ENCODE data around the gene LHB.
A peak's percentile ranks its signal among the peaks of the same experiment; 100 is the strongest.

LHB gene

GRCh38 chr19:49017041-49017665, at the start of gene LHB:
Gene LHB, minus strand, starts transcription at chr19:49017091. Its CDS starts 10 bp downstream, at chr19:49017081.
- Histone ChIP-seq H3K4me2 (peak within 1 kb of the TSS; percentile 78 to 97 (median 90)), H3K4me3 (peak within 1 kb of the TSS; percentile 41 to 66 (median 51)), H3K36me3 (peaks cover 33 to 50% (median 43%) of the 10 kb centered on the region in 11 experiments), H3K27me3 (peaks cover 29 to 42% (median 39%) of the 10 kb centered on the region in 11 experiments), H3K4me1 (peaks cover 35 to 51% (median 47%) of the 10 kb centered on the region in 10 experiments), H3K27ac (no peak within 1 kb of the TSS), H3K9me3 (replicated peaks in 1 of 11) (no peaks in the 10 kb centered on the region), H3K9ac (peak within 1 kb of the TSS in 10 of 11 experiments; percentile 8 to 68 (median 54); a peak in 15 of 22 replicates), H4K20me1 (peaks cover 0 to 64% (median 47%) of the 10 kb centered on the region in 11 experiments; a peak in 16 of 22 replicates)
- TF ChIP-seq Cebpa-rat (IDR thresholded peaks at IDR 0.05): no peak

- peaks cover 0 to 8% (median 0%) of the 10 kb centered on the region in 11 experiments; a peak in 4 of 22 replicates for H4K20me1 ChIP-seq
- H3K27me3 ChIP-seq: peaks cover 71 to 84% (median 79%) of the 10 kb centered on the region in 11 experiments
- H3K4me2 ChIP-seq: no peak overlapping the region
- no peak overlapping the region for H3K27ac ChIP-seq
- H3K4me3 ChIP-seq: no peak overlapping the region
- TF ChIP-seq Cebpa-rat (IDR thresholded peaks at IDR 0.05): no peak
- H3K9me3 ChIP-seq (replicated peaks in 1 of 11): peaks cover 0 to 10% (median 0%) of the 10 kb centered on the region in 11 experiments; a peak in 1 of 22 replicates
- H3K36me3 ChIP-seq: no peaks in the 10 kb centered on the region
- no peak overlapping the region for H3K9ac ChIP-seq
- H3K4me1 ChIP-seq: peaks cover 0 to 4% (median 0%) of the 10 kb centered on the region in 10 experiments; a peak in 2 of 20 replicates
Observed at GRCh38 chr19:49065905-49066512, 49.1 kb upstream of the LHB start.

GRCh38 chr19:49064768-49065611, 48.1 kb upstream of the LHB start, which contains the start of gene NTF4:
Gene NTF4, minus strand, starts transcription at chr19:49064818. Its CDS starts 2,821 bp downstream, at chr19:49061997.
- H3K27me3 ChIP-seq: peaks cover 81 to 94% (median 89%) of the 10 kb centered on the region in 11 experiments
- peak within 1 kb of the TSS in 1 of 10 experiments; percentile 38; a peak in 1 of 20 replicates for H3K4me3 ChIP-seq
- H3K4me1 ChIP-seq: peaks cover 0 to 4% (median 0%) of the 10 kb centered on the region in 10 experiments; a peak in 2 of 20 replicates
- TF ChIP-seq Cebpa-rat (IDR thresholded peaks at IDR 0.05): no peak
- H3K36me3 ChIP-seq: no peaks in the 10 kb centered on the region
- H3K4me2 ChIP-seq: peak within 1 kb of the TSS in 8 of 11 experiments; percentile 11 to 52 (median 32); a peak in 9 of 22 replicates
- H3K9ac ChIP-seq: no peak within 1 kb of the TSS
- H3K27ac ChIP-seq: no peak within 1 kb of the TSS
- H3K9me3 ChIP-seq (replicated peaks in 1 of 11): no peaks in the 10 kb centered on the region
- peaks cover 0 to 17% (median 0%) of the 10 kb centered on the region in 11 experiments; a peak in 6 of 22 replicates for H4K20me1 ChIP-seq

GRCh38 chr19:49064029-49064629, 47.2 kb upstream of the LHB start:
- peaks cover 90 to 100% (median 98%) of the 10 kb centered on the region in 11 experiments for H3K27me3 ChIP-seq
- peaks cover 0 to 8% (median 2%) of the 10 kb centered on the region in 10 experiments; a peak in 10 of 20 replicates for H3K4me1 ChIP-seq
- no peak for TF ChIP-seq Cebpa-rat (IDR thresholded peaks at IDR 0.05)
- H4K20me1 ChIP-seq: peaks cover 0 to 17% (median 0%) of the 10 kb centered on the region in 11 experiments; a peak in 6 of 22 replicates
- H3K9me3 ChIP-seq (replicated peaks in 1 of 11): no peaks in the 10 kb centered on the region
- peak overlapping the region in 8 of 11 experiments; percentile 11 to 52 (median 32); a peak in 8 of 22 replicates for H3K4me2 ChIP-seq
- no peaks in the 10 kb centered on the region for H3K36me3 ChIP-seq
- no peak overlapping the region for H3K27ac ChIP-seq
- H3K4me3 ChIP-seq: peak overlapping the region in 1 of 10 experiments; percentile 38; a peak in 1 of 20 replicates
- no peak overlapping the region for H3K9ac ChIP-seq

GRCh38 chr19:49061445-49061844, 44.6 kb upstream of the LHB start:
- H3K4me2 ChIP-seq: peak overlapping the region in 1 of 11 experiments; percentile 35; a peak in 1 of 22 replicates
- peaks cover 100% of the 10 kb centered on the region in 11 experiments for H3K27me3 ChIP-seq
- H3K4me3 ChIP-seq: no peak overlapping the region
- no peak overlapping the region for H3K27ac ChIP-seq
- no peak overlapping the region for H3K9ac ChIP-seq
- H3K36me3 ChIP-seq: no peaks in the 10 kb centered on the region
- no peaks in the 10 kb centered on the region for H3K9me3 ChIP-seq (replicated peaks in 1 of 11)
- H4K20me1 ChIP-seq: peaks cover 0 to 34% (median 0%) of the 10 kb centered on the region in 11 experiments; a peak in 7 of 22 replicates
- TF ChIP-seq Cebpa-rat (IDR thresholded peaks at IDR 0.05): no peak
- H3K4me1 ChIP-seq: peaks cover 14 to 30% (median 21%) of the 10 kb centered on the region in 10 experiments

- peaks cover 0 to 34% (median 0%) of the 10 kb centered on the region in 11 experiments; a peak in 7 of 22 replicates for H4K20me1 ChIP-seq
- H3K4me3 ChIP-seq: no peak overlapping the region
- no peaks in the 10 kb centered on the region for H3K36me3 ChIP-seq
- no peaks in the 10 kb centered on the region for H3K9me3 ChIP-seq (replicated peaks in 1 of 11)
- H3K4me1 ChIP-seq: peaks cover 19 to 35% (median 26%) of the 10 kb centered on the region in 10 experiments
- H3K27ac ChIP-seq: no peak overlapping the region
- TF ChIP-seq Cebpa-rat (IDR thresholded peaks at IDR 0.05): no peak
- H3K4me2 ChIP-seq: no peak overlapping the region
- peaks cover 100% of the 10 kb centered on the region in 11 experiments for H3K27me3 ChIP-seq
- H3K9ac ChIP-seq: no peak overlapping the region
Observed at GRCh38 chr19:49061000-49061399, 44.1 kb upstream of the LHB start.

- H3K4me2 ChIP-seq: peak overlapping the region in 8 of 11 experiments; percentile 3 to 61 (median 34); a peak in 12 of 22 replicates
- no peak overlapping the region for H3K9ac ChIP-seq
- H4K20me1 ChIP-seq: peaks cover 0 to 32% (median 0%) of the 10 kb centered on the region in 11 experiments; a peak in 7 of 22 replicates
- peaks cover 89 to 94% (median 92%) of the 10 kb centered on the region in 11 experiments for H3K27me3 ChIP-seq
- H3K27ac ChIP-seq: no peak overlapping the region
- H3K9me3 ChIP-seq (replicated peaks in 1 of 11): no peaks in the 10 kb centered on the region
- H3K4me1 ChIP-seq: peaks cover 19 to 33% (median 27%) of the 10 kb centered on the region in 10 experiments
- no peak for TF ChIP-seq Cebpa-rat (IDR thresholded peaks at IDR 0.05)
- H3K4me3 ChIP-seq: no peak overlapping the region
- no peaks in the 10 kb centered on the region for H3K36me3 ChIP-seq
Observed at GRCh38 chr19:49059053-49059452, 42.2 kb upstream of the LHB start.

- H3K27ac ChIP-seq: no peak overlapping the region
- H3K9me3 ChIP-seq (replicated peaks in 1 of 11): no peaks in the 10 kb centered on the region
- H4K20me1 ChIP-seq: peaks cover 0 to 32% (median 0%) of the 10 kb centered on the region in 11 experiments; a peak in 6 of 22 replicates
- H3K4me3 ChIP-seq: no peak overlapping the region
- H3K27me3 ChIP-seq: peaks cover 84 to 89% (median 88%) of the 10 kb centered on the region in 11 experiments
- TF ChIP-seq Cebpa-rat (IDR thresholded peaks at IDR 0.05): no peak
- no peaks in the 10 kb centered on the region for H3K36me3 ChIP-seq
- H3K4me2 ChIP-seq: peak overlapping the region in 8 of 11 experiments; percentile 3 to 61 (median 34); a peak in 11 of 22 replicates
- no peak overlapping the region for H3K9ac ChIP-seq
- H3K4me1 ChIP-seq: peaks cover 19 to 33% (median 27%) of the 10 kb centered on the region in 10 experiments
Observed at GRCh38 chr19:49058562-49058961, 41.7 kb upstream of the LHB start.
